Measurements from ENCODE around the gene LYZL1. TPM values are rescaled to one million over a fixed set of nuclear protein-coding genes. Genes with fewer than 3 reads are reported as not detected.

The LYZL1 gene
- total RNA-seq, 1 experiment from 2014 or later: not detected

GRCh38 chr10:29257784-29258135 lies 31.1 kb upstream of the LYZL1 start:
- Mint-ChIP-seq H3K27ac (no peak overlapping the region), H3K4me1 (peaks cover 20 to 27% of the 10 kb centered on the region in 2 experiments), H3K4me3 (no peak overlapping the region), H3K27me3 (ENCODE audit: low read depth) (peaks cover 2% of the 10 kb centered on the region), H3K9me3 (no peaks in the 10 kb centered on the region), H3K36me3 (ENCODE audit: insufficient read depth in 1 of 3, low read depth in 3 of 3) (no peaks in the 10 kb centered on the region)
- no peak overlapping the region for H3K4me2 ChIP-seq (ENCODE audit: insufficient read depth, insufficient read length, low read length)
- H3K18ac ChIP-seq (ENCODE audit: insufficient read length, low read depth, low read length): no peak overlapping the region
- no peaks in the 10 kb centered on the region; the same call in 1 of the 2 replicates for H3K4me1 ChIP-seq (ENCODE audit: insufficient read depth, low read length)
- H3K9ac ChIP-seq (ENCODE audit: extremely low read depth, insufficient read length, low read length): no peak overlapping the region
- no peak overlapping the region for H2AK5ac ChIP-seq (ENCODE audit: insufficient read length, low read length)
- H4K5ac ChIP-seq (ENCODE audit: insufficient read length, low read depth, low read length): no peak overlapping the region
- no peak overlapping the region for H3K4ac ChIP-seq (ENCODE audit: low read depth, low read length)
- H3K23ac ChIP-seq (ENCODE audit: insufficient read length, low read depth, low read length): no peak overlapping the region
- no peak overlapping the region for H3K27ac ChIP-seq (ENCODE audit: insufficient read length, low read depth, low read length)
- WGBS (ENCODE audit: extremely low coverage, insufficient read length, low lambda C conversion rate): no CpG with 5 or more reads among the region's 3 CpGs
- no peak overlapping the region for H2BK15ac ChIP-seq (ENCODE audit: low read depth, low read length)
- no peak for DNase-seq
- no peak overlapping the region for H3K14ac ChIP-seq (ENCODE audit: insufficient read depth, low read length)
- no peak for TF ChIP-seq CTCF (conservative IDR thresholded peaks at IDR 0.05)
- H3K79me1 ChIP-seq (ENCODE audit: insufficient read depth, low read depth, low read length, poor library complexity, severe bottlenecking): no peaks in the 10 kb centered on the region
- H2AFZ ChIP-seq (ENCODE audit: low read length): no peak overlapping the region
- H3K79me2 ChIP-seq (ENCODE audit: insufficient read depth, low read length): no peaks in the 10 kb centered on the region
- no peaks in the 10 kb centered on the region for H3K23me2 ChIP-seq (ENCODE audit: insufficient read length, low read depth, low read length, poor library complexity, severe bottlenecking)
- no peak overlapping the region for H2BK12ac ChIP-seq (ENCODE audit: insufficient read length, low read depth, low read length)
- H4K20me1 ChIP-seq (ENCODE audit: control insufficient read depth, insufficient read depth, insufficient read length): no peaks in the 10 kb centered on the region
- no peak overlapping the region for H2BK20ac ChIP-seq (ENCODE audit: low read depth, low read length, poor library complexity, severe bottlenecking)
- H3K56ac ChIP-seq (ENCODE audit: insufficient read length, low read depth, low read length): no peak overlapping the region
- no peak overlapping the region for H4K91ac ChIP-seq (ENCODE audit: insufficient read length, low read depth, low read length)
- H2BK120ac ChIP-seq (ENCODE audit: low read depth, low read length, poor library complexity, severe bottlenecking): no peak overlapping the region
- no peak overlapping the region for H2BK5ac ChIP-seq (ENCODE audit: insufficient read length, low read length)
- H4K8ac ChIP-seq (replicated peaks; ENCODE audit: insufficient read length, low read depth, low read length): no peak overlapping the region
- H3K27me3 ChIP-seq (ENCODE audit: insufficient read depth, low read length): no peaks in the 10 kb centered on the region; the same call in 1 of the 2 replicates
- no peak overlapping the region for H3T11ph ChIP-seq (ENCODE audit: low read length)
- no peaks in the 10 kb centered on the region for H3K9me3 ChIP-seq (ENCODE audit: control insufficient read depth, low read depth, low read length)

Data from H9 (cell line).